HG03565 (cell line): Measurements from ENCODE around the gene CCDC187.

Experiments used
- ATAC-seq: cut with Tn5 transposase; IDR thresholded peaks from one replicate; pipeline ENCODE4 v1.9.1; 2021; ENCODE audit warnings: mild to moderate bottlenecking, moderate library complexity; ENCODE audit not compliant: unreplicated experiment

CCDC187 gene

DNA sequence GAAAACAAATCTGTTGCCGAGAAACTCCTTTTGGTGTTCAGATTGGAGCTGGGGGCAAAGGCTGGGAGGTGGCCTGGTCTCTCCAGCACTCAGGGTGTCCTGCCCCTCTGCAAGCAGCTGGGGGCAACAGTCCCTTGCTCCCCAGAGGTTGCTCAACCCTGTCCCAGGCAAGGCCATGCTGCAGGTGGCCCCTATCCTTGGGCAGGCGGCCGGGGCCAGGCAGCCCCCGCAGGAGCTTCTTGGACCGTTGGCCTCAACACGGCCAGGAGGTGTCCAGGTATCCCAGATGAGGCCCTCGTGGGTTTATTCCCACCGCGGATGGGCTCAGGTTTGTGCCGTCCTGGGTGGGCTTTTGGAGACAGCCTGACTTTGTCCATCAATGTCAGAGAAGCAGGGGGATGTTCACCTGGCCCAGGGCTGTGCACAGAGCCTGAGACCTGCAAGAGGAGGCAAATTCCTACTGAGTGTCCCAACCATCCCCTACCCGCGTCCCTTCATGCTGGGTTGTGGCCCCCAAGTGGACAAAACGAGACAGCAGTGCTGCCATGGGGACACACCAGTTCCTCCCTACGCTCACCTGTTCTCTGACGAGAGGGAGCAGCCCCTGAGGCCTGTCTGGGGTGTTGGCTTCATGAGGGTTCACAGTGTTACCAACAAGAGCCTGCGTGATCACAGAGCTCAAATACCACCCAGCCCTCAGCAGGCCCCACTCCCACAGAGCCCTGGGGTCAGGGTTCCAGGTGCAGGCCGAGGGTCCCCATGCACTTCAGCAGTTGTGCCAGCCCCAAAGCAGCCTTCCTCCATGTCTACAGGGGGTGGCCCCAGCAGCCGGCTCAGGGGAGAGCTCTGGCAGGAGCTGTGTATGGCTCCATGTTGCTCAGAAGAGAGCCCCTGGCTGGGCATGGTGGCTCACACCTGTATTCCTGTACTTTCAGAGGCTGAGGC is 9.5 kb upstream of the CCDC187 start:
- no peak for ATAC-seq

DNA sequence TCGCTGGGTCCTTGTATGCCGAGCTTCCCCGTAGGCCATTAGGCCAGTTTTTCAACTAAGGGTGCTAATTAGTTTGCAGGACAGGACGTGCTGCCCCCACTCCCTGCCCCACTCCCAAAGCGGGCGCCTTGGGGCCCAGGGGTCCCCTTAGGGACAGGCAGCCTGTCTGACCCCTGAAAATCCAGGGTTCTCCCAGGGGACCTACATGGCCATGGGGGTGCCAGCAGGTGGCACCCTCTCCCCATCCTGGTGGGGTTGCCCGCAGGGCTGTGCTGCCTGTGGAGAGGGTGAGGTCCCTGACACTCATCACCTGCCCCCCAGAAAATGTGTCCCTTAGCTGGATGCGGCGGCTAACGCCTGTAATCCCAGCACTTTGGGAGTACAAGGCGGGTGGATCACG is 8.5 kb upstream of the CCDC187 start:
- ATAC-seq, result no peak

DNA sequence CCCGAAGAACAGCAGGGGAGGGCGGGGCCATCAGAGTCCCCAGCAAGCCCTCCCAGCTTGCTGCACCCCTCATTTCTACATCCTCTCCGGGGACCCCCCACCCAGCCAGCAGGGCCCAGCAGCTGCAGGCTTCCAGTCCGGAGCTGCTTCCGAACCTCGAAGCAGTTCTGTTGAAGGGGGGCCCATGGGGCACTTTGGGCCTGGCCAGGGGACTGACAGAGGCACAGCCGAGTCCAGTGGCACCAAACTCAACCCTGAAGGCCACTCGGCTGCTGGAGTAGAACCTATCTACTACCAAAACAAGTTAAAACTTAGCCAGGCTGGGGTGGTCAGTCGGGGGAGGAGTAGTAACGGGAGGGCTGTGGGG is 8.1 kb upstream of the CCDC187 start:
- ATAC-seq, result no peak

DNA sequence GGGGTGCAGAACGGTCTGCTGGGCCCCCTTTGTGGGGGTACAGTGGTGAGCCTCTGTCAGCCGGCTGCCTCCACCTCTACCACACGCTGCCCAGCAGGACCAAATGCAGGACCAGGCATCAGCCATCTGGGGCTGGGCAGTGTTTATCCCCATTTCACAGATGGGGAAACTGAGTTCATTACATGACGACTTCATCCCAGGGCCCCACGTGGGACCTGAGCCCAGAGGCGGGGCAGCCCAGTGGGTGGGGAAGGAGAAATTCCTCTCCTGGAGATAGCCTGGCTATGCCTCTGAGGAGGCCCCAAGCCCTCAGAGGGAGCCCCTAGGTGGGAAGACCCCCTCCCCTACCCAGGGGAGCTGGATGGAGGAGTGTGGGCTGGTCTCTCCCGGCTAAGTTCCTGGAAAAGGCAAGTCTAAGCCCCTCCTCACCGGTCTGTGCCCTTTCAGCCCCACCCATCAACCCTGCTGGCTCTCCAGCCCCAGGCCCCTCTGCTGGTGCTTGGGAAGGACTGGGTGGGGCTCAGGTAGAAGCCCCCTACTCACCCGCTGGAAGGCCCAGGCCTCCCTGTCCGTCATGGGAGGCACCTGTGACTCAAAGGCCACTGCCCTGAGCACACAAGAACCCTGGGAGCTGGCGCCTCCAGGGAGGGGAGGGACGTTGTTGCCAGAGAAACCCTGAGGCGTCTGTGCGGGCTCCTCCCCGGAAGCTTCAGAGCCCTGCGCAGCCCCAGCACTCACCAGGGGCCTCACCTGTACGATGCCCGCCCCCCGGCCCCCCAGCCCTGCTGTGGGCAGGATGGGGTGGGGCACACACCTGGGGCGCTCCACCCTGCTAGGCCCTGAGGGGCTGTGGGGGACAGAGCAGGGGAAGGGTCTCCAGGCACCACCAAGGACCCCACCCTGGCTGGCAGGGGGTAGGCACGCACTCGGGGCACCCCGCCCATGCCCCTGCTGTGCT is 7.4 kb upstream of the CCDC187 start:
- no peak for ATAC-seq

DNA sequence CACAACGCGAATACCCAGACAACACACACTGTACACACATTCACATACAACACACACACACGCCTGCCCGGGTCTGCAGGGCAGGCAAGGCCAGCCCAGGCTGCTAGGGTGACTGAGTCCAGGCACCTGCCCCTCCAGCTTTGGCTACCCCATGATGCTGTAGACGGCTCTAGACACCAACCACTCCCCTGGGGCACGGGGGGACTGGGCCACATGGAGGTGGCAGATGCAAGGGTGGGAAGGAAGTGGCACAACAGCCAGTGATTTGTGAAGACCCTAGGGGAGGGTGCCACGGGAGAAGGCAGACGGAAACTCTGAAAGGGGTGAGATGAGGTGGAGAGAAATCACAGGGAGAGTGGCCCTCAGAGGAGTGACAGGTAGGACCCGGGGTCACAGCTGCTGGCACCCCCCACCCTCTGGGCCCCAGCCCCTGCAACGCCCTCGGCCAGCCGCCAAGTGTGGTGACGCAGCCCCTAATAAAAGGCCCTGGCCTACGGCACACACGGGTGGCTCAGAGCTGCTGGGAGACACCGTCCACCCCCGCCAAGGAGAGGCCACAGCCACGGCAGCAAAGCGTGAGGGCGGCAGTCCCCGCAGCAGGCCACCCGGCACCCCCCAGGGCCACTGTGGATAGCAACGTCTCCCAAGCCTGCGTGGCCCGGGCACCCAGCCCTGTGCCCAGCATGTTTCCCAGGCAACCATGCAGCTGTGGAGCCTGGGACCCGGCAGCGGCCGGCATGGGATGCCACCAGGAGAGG is 6.6 kb upstream of the CCDC187 start:
- ATAC-seq, result no peak

DNA sequence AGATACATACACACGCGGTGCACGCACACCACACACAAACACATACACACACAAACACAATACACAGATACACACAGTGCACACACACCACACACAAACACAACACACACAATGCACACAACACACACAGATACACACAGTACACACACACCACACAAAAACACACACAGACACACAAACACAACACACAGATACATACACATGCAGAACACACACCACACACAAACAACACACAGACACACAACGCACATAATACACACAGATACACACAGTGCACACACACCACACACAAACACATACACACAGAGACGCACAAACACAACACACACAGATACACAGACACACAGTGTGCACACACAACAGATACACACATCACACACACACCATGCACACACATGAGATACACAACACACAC is 5.9 kb upstream of the CCDC187 start:
- no peak for ATAC-seq

DNA sequence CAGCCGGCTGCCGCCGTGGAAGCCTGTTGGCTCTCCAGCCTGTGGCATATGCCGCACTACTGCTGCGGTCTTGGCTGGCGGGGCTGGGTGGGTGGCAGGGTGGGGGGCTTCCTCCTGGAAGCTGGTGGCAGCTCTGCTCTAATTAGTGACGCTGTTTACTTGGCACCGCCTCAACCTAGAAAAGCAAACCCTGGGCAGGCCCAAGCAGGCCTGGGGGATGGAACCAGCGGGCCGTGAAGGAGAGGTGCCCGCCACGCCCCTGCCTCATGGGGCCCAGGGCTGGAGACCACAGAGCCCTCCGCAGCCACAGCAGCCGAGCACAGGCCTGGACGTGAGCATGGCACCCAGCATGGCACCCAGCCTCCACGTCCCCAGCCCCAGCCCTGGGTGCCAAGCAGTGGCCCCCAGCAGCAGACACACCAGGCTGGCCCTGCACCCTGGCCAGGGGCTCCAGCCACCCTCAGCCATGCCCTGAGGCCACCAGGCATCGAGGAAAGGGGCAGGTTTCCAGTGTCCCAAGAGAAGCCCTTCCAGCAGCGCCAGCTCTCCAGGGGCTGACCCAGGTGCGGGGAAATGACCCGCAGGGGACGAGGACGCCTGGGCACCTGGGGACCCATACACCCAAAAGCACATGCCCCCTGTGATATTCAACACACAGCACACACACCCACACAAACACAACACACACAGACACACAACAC is 5.4 kb upstream of the CCDC187 start:
- ATAC-seq, result no peak

DNA sequence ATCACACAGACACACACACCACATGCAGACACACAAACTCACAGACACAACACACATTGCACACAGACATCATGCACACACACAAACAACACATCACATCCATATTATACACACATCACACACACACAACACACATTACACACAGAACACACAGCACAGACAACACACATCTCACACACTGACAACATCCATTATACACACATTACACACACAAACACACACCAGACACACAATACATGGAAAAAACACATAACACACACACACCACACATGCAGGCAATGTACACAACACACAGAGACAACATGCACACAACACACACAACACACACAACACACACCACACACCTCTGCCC is 4.8 kb upstream of the CCDC187 start:
- ATAC-seq, result no peak

DNA sequence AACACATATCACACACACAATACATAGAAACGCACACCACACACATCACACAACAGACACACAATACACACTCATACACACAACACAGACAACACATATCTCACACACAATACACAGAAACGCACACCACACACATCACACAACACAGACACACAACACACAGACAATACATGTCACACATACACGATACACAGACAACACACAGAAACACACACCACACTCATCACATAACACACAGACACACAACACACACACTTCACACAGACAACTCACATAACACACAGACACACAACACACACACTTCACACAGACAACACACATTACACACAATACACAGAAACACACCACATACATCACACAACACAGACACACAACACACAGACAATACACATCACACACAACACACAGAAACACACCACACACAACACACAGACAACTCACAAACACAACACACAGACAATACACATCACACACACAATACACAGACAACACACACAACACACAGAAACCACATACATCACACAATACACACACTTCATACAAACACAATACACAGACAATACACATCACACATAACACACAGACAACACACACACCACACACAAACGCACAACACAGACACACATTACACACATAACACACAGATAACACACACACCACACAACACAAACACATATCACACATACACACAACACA is 4.3 kb upstream of the CCDC187 start:
- ATAC-seq, result no peak

DNA sequence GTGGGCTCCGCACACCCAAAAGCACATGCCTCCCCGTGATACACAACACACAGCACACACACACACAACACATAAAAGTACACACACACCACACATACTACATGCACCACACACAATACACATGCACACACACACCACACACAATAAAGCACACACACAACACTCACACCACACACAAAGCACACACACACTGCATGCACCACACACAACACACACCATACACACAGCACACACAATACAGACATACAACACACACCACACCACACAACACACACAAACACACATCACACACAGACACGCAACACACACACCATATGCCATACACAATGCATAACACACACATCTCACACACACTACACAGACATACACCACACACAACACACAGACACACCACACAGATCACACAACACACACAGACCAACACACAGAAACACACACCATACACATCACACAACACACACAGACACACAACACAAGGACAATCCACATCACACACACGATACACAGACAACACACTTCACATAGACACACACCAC is 3.4 kb upstream of the CCDC187 start:
- no peak for ATAC-seq

DNA sequence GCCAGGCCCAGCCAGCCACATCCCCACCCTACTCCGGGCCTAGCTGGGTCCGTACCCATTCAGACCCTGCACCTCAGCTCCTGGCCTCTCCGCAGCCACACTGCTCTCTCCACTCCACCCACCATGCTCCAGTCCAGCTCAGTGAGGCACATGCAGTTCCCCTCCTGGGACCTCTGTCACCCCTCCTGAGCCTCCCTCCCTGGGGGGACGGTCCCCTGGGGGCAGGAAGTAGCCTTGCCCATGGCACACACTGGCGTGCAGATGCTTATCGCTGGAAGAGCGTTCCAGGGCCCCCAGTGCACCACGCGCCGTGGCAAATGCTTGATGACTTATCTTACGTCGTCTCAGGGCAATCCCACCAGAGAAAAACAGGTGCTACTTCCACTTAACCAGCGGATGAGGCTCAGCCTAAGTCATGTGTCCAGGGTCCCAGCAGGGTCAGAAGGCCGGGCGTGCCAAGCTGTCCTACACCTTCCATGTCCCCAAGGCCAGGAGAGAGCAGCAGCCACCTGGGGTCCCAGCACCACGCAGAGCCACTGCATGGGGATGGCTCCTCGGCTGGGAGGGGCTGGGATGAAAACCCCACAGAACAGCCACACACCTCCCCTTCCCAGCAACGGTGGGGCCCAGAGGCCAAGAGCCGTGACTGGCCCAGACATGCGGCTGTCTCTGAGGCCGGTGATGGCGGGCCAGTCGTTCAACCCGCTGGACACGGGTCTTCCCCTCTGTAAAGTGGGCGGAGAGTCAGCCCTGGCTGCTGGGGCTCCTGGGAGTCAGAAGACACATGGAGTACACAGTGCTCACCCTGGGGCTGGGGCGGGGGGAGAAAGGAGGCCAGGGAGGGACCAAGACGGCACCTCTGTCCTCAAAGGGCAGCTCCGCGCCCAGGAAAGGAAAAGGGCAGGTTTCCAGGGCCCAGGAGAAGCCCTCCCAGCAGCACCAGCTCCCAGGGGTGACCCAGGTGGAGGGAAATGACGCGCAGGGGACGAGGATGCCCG is 2.6 kb upstream of the CCDC187 start:
- no peak for ATAC-seq

DNA sequence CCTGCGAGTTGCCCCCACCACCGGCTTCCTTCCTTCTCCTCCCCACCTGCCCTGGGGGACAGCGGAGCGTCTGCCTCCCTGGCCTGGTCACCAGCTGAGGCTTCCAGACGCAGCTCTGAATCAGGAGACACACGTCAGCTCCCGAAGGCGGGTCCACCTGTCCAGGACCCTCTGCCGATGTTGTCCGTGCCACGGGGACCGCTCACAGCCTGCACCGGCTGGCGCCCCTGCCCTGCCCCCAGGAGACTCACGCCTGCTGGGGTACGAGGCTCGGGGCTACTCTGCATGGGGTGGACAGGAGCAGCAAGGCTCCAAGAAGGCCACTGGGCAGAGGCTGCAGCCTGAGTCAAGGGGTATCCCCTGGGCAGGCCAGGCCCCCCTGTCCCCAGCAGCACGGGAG is 1.9 kb upstream of the CCDC187 start:
- no peak for ATAC-seq

DNA sequence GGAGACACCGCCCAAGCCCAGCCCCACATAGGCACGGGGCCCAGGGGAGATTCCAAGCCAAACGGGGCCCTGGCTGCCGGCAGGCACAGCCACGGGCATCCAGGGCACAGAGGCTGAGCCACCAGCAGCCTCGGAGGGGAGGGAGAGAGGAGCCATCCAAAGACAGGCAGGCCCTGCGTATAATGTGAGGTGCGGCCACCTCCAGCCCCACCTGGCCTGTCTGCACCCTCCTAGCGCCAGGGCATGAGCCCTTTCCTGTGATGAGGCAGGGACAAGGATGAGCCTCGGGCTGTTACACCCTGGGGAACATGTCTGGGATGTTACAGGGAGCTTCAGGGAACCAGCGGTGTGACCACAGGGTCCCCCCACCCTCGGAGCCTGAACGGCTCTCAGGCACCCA is 1.1 kb upstream of the CCDC187 start:
- ATAC-seq, result no peak

DNA sequence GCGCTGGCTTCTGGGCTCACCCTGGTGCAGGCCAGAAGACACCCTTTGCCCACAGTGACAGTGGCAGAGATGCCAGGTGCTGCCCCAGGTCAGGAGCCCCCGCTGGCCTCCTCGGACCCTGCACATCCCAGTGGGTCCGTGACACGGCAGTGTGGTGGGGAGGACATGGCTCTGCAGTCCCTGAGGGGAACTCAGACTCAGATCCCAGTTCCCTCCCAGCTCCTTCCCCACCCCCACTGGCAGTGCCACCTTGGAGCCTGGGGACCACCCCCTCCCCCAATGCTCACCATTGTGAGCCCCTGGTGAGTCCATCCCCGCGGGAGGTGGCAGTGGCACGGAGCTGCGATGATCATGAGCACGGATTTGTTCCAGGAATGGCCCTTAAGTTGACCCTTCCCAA is 562 bp upstream of the CCDC187 start:
- ATAC-seq, result no peak

DNA sequence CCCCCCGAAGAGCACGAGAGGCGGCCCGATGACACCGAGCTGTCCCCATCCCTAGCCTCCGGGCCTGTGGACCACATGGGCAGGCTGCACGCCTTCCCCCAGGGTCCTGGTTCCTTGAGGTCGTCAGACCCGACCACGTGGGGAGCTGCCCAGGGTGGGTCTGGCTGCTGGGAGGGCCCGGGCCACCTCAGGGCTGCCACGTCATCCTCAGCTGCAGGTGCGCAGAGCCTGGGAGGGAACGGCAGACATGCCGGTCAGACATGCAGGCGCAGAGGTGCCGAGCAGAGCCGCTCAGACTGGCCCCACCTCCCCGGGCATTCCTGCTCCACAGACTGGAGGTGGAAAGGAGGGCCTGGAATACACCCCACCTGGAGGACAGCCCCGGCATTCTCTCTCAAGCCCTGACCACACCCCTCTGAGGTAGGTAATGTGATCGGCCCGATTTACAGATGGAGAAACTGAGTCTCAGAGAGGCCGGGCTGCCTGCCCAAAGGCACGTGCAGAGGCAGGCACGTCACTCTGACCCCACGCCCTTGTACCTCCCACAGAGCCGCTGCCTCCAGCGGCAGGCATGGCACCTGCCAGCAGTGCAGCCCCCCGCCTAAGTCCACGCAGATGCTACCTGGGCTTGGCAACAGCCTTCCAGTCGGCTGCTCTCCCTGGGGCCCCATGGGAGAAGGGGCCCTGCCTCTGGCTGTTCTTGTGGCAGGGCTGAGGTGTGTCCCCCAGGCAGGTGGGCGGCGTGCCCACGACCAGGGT is 649 bp downstream of the CCDC187 start:
- no peak for ATAC-seq

DNA sequence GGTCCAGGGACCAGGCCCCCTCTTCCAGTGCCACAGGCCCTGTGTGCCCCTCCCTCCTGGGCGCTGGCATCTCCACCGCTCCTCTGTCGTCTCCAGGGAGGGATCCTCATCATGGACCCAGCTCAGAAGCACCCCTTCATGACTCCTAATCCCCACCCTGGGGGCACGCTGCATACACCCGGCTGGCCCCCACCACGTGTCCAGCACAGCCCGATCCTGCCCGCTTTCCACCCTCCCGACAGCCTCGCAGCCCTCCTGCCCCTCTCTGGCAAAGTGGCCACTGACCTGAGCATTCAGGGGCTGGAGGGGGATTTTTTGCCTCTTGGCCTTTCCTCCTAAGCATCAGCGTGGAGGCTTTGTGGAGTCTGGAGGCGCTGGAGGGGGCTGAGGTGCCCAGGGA is 1.4 kb downstream of the CCDC187 start:
- no peak for ATAC-seq

DNA sequence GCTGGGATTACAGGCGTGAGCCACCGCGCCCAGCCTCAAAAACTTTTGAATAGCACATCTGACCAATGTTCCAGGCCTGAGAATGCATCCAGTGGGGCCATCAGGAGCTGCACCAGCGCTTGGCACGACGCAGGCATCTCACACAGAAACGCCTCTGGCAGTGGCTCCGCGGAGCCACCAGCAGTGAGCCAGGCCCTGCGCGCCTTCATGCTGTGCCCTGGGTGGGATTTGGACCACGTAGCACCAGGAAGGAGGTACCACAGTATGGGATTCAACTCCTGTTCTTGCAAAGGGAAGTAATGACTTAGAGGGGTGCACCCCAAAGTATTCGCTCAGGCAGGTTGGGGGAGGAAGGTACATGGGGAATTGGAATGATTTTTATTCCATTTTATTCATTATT is 3.0 kb downstream of the CCDC187 start:
- ATAC-seq, result no peak

DNA sequence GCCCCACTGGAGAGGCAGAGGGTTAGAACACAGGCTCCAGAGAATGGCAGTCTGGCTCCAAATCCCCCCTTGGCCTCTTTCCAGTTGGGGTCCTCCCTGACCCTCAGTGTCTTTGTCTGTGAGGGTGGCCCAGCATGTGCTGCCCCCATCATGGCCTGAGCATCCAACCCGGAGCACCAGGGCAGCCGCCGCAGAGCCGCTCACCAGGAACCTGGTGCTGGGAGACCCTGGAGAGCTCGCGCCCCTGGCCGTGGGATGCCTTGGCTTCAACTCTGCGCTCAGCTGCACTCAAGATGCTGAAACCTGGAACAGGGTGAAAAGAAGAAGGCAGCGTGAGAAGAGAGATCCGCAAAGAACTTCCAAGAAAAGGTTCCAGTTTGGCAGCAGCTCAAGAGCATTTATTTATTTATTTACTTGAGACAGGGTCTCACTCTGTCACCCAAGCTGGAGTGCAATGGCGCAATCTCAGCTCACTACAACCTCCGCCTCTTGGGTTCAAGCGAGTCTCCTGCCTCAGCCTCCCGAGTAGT is 3.8 kb downstream of the CCDC187 start:
- ATAC-seq, result no peak
